Measurements from ENCODE around the gene THSD4. TPM values are rescaled to one million over a fixed set of nuclear protein-coding genes. Genes with fewer than 3 reads are reported as not detected.

The THSD4 gene
- total RNA-seq, 1 experiment from 2014 or later = 19.5 TPM

- DNase-seq (ENCODE audit: low spot score) = no peak
These were observed 707.8 kb downstream of the THSD4 start for GRCh38 chr15:71822890-71823630.

GRCh38 chr15:71823801-71824200 lies 708.5 kb downstream of the THSD4 start:
- DNase-seq (ENCODE audit: low spot score) = no peak

GRCh38 chr15:71825021-71825730 lies 709.9 kb downstream of the THSD4 start:
- no peak for DNase-seq (ENCODE audit: low spot score)

GRCh38 chr15:71826196-71826595 lies 710.9 kb downstream of the THSD4 start:
- no peak for DNase-seq (ENCODE audit: low spot score)

GRCh38 chr15:71830981-71831380 lies 715.7 kb downstream of the THSD4 start:
- DNase-seq (ENCODE audit: low spot score) = no peak

Other genes with a start within 250 kb of the THSD4 start
- 2.7 and 3.9 TPM in 2 replicates for gene THAP10, start 223.0 kb upstream of the THSD4 start, total RNA-seq (2014; rRNA removed; shearing (Covaris generic))
- gene LRRC49, start 222.6 kb upstream of the THSD4 start, total RNA-seq (2014; rRNA removed; shearing (Covaris generic)) = 4.2 and 5.9 TPM in 2 replicates